H1 (cell line): ENCODE results near the gene IL36RN. TPM values are rescaled to one million over a fixed set of nuclear protein-coding genes. Genes with fewer than 3 reads are reported as not detected.

ENCODE experiments used
- SIN3A ChIP-seq, 2 experiments: IDR thresholded peaks in 1 of 2; conservative IDR thresholded peaks in 1 of 2; 2 replicates each; pipeline ENCODE4 v1.6.1; 2011 to 2012; ENCODE audit warnings: low read length in 2 of 2, improper control_type of control experiment in 1 of 2, low read depth in 1 of 2, mild to moderate bottlenecking in 1 of 2
- polyA plus RNA-seq, 7 experiments: library from polyadenylated mRNA; depleted of rRNA in 3 of 7; stranded (reverse) in 5 of 7; unstranded in 2 of 7; fragments of >200 nt in 5 of 7; fragments of 200-250 nt in 2 of 7; gene quantifications; 1 replicate in 5 of 7; 2 replicates in 1 of 7; 4 replicates in 1 of 7; pipeline versions ENCODE4 v1.2.1 to v1.2.3, GENCODE V29; 2011 to 2013; ENCODE audit warnings: missing spikeins in 2 of 7, mixed read lengths in 2 of 7
- total RNA-seq: library from RNA; stranded (reverse); fragmentation: NEBNext Ultra II Directional; extraction: Animal tissue kit (Norgen Biotek cat#: 25700); gene quantifications from 2 replicates; pipeline ENCODE4 v1.2.1, GENCODE V29; 2021

Gene IL36RN
- total and polyA plus RNA-seq, 2 of the 8 experiments (the other 6 are each of a cell fraction or from before 2014, with no cell fraction given): not detected

- no peak for TF ChIP-seq SIN3A (conservative IDR thresholded peaks at IDR 0.05 in 1 of 2, IDR thresholded peaks at IDR 0.05 in 1 of 2; ENCODE audit: low read depth in 1 of 2, low read length in 2 of 2)
Observed at GRCh38 chr2:113009622-113010021, 49.4 kb upstream of the IL36RN start (continued).
